Activated naive CD8-positive, alpha-beta T cell treated with anti-CD3 and anti-CD28 coated beads, Interleukin-2, amount 10 ng/mL, durations not matched to agents 7 days and 5 days (primary cell): ENCODE results near the gene FAM8A1. TPM values are rescaled to one million over a fixed set of nuclear protein-coding genes. Genes with fewer than 3 reads are reported as not detected.
"Not testable (repeated sequence)": the region's sequence is repeated elsewhere in the genome, so short reads cannot be mapped to it uniquely, and the experiment has no call there.

Experiments
- ATAC-seq: fragments of 150-1000 bp; cut with Tn5 transposase; one replicate; pipeline ENCODE4 v1.10.0; 2021; ENCODE audit warnings: low read depth, moderate library complexity
- POLR2A ChIA-PET: fragments of 350-600 bp; sonication (Branson Sonifier 250); formaldehyde crosslinking; loops from one replicate; lab custom pipeline; 2021; ENCODE audit warnings: antibody characterized with exemption; lab: Charles Lee
- DNase-seq: peaks from one replicate; pipeline ENCODE4 v3.0.0; 2021
- H3K27ac Mint-ChIP-seq: one replicate; pipeline ENCODE4 v1.8.0; 2022; ENCODE audit warnings: mild to moderate bottlenecking, mixed read lengths
- H3K27me3 Mint-ChIP-seq: one replicate; pipeline ENCODE4 v1.8.0; 2022; ENCODE audit warnings: mild to moderate bottlenecking, moderate library complexity, mixed read lengths
- H3K36me3 Mint-ChIP-seq: one replicate; pipeline ENCODE4 v1.8.0; 2021; ENCODE audit warnings: mild to moderate bottlenecking, mixed read lengths
- H3K4me1 Mint-ChIP-seq: one replicate; pipeline ENCODE4 v1.8.0; 2021; ENCODE audit warnings: mixed read lengths
- H3K4me3 Mint-ChIP-seq: one replicate; pipeline ENCODE4 v1.8.0; 2022; ENCODE audit warnings: mild to moderate bottlenecking, moderate library complexity, mixed read lengths
- H3K9me3 Mint-ChIP-seq: one replicate; pipeline ENCODE4 v1.8.0; 2021; ENCODE audit warnings: mixed read lengths
- total RNA-seq, 2 experiments: library from RNA; stranded (reverse); gene quantifications; one replicate each; pipeline ENCODE4 v1.2.3, GENCODE V29; 2021

Gene FAM8A1, protein sequence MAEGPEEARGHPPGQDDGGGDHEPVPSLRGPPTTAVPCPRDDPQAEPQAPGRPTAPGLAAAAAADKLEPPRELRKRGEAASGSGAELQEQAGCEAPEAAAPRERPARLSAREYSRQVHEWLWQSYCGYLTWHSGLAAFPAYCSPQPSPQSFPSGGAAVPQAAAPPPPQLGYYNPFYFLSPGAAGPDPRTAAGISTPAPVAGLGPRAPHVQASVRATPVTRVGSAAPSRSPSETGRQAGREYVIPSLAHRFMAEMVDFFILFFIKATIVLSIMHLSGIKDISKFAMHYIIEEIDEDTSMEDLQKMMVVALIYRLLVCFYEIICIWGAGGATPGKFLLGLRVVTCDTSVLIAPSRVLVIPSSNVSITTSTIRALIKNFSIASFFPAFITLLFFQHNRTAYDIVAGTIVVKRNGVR
- 10 to 100 TPM; 14.2 to 14.9 TPM for total RNA-seq

DNA sequence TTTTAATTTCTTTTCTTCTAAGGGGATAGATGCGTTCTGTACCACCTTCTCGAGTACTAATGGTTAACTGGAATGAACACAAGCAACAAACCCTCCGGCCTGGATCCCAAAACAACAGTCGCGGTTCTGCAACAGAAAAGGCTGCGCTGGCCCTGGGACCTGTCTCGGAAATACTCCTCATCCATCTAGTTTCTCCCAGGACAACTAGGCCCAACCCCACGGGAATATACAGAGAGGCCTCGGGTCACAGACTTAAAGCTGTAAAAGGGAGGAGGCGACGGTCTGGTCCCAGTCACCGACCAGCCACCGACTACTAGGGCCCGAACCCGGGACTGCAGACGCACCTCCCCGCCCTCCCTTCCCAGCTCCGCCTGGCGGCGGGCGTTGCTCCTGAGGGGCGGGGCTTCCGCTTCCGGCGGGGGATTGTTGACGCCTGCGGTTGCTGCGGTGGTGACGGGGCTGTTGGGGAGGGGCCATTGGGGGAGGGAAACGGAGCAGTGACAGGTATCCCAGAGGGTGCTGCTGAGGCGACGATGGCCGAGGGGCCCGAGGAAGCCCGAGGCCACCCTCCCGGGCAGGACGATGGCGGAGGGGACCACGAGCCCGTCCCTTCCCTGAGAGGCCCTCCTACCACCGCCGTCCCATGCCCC, at the start of gene FAM8A1:
FAM8A1 (plus strand) TSS at position 426 of the 650 bp plus-strand sequence; CDS start at position 534, 108 bp downstream.
- ATAC-seq, result peak; percentile 88
- H3K4me1 Mint-ChIP-seq, result peaks cover 24% of the 10 kb centered on the region
- peaks cover 16% of the 10 kb centered on the region for H3K36me3 Mint-ChIP-seq
- H3K4me3 Mint-ChIP-seq, result peak within 1 kb of the TSS; percentile 96
- no peaks in the 10 kb centered on the region for H3K9me3 Mint-ChIP-seq
- DNase-seq, result peak; percentile 97
- H3K27me3 Mint-ChIP-seq, result no peaks in the 10 kb centered on the region
- H3K27ac Mint-ChIP-seq, result peak within 1 kb of the TSS; percentile 95
- POLR2A ChIA-PET, result interaction anchor here (0.6 to 3.5 kb wide), 15 partner anchors 10 to 665 kb away, joined by 3 to 39 read pairs (median 4); partner anchors contain the start of genes DEK, NUP153 and TPMT

DNA sequence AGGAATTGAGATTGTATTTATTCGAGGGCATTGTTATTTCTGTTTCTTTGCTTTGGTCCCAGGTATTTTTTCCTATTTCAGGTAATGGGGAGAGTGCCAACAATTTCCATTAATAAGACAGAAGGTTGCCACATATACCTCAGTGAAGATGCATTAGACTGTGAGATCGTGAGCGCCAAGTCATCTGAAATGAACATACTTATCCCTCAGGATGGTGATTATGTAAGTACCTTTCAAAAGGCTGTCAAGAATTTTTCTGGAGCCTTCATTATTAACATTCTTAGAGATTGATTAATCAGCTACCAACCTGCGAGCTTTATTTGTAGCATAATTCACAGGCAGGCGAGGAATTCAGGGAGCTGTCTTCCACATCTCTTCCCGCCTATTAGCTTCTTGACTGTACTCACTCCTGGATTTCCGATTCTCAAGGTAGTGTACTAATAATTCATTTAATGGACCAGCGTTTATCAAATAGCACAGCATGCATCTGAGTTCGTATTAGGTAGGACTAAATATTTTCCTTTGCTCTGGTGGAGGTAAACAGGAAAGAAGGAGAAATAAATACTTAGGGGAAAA, 48.6 kb upstream of the FAM8A1 start:
- POLR2A ChIA-PET, result no interaction called here
- H3K36me3 Mint-ChIP-seq, result no peaks in the 10 kb centered on the region
- no peak overlapping the region for H3K4me3 Mint-ChIP-seq
- DNase-seq, result no peak
- no peaks in the 10 kb centered on the region for H3K4me1 Mint-ChIP-seq
- H3K27ac Mint-ChIP-seq, result no peak overlapping the region
- H3K27me3 Mint-ChIP-seq, result peaks cover 14% of the 10 kb centered on the region
- ATAC-seq, result no peak
- H3K9me3 Mint-ChIP-seq, result no peaks in the 10 kb centered on the region

DNA sequence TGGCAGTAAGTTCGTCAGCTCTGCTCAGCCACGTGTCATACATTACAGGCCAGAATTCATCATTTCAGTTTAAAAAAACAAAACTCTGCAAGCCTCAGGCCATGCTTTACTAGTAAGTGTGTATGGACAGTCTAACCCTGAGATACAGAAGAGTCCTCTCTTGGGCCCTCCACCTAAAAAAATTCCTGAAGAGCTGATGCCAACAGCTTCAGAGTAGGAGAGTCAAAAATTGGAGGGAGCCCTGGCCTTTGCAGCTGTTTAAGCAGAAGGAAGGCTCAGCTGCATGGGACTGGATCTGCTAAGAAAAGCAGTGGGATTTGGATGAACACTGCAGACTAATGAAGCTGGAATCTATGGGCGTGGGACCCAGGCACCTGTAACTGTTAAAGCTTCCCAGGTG, 47.2 kb upstream of the FAM8A1 start:
- Mint-ChIP-seq H3K4me3 (no peak overlapping the region), H3K27ac (no peak overlapping the region), H3K9me3 (no peaks in the 10 kb centered on the region), H3K36me3 (no peaks in the 10 kb centered on the region), H3K27me3 (peaks cover 14% of the 10 kb centered on the region), H3K4me1 (no peaks in the 10 kb centered on the region)
- POLR2A ChIA-PET, result no interaction called here
- DNase-seq, result no peak
- no peak for ATAC-seq

DNA sequence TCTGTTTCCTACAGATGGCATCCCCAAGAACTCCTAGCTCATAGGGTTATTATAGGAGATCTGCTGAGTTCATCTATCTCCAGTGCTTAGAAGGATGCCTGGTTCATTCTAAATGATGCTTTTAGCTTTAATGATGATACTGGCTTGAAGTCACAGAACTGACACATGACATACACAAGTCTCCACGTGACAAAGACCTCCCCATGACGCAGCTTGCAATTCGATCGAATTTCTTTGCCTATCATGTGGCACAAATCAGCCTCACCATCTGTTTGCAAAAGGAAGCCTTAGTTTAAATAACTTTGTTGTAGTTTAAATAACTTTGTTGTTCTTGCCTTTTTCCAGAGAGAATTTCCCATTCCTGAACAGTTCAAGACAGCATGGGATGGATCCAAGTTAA, 44.1 kb upstream of the FAM8A1 start:
- H3K36me3 Mint-ChIP-seq, result no peaks in the 10 kb centered on the region
- ATAC-seq (no peak), DNase-seq (no peak)
- H3K9me3 Mint-ChIP-seq, result no peaks in the 10 kb centered on the region
- no peaks in the 10 kb centered on the region for H3K4me1 Mint-ChIP-seq
- no peak overlapping the region for H3K4me3 Mint-ChIP-seq
- H3K27me3 Mint-ChIP-seq, result peaks cover 3% of the 10 kb centered on the region
- POLR2A ChIA-PET, result no interaction called here
- H3K27ac Mint-ChIP-seq, result no peak overlapping the region

DNA sequence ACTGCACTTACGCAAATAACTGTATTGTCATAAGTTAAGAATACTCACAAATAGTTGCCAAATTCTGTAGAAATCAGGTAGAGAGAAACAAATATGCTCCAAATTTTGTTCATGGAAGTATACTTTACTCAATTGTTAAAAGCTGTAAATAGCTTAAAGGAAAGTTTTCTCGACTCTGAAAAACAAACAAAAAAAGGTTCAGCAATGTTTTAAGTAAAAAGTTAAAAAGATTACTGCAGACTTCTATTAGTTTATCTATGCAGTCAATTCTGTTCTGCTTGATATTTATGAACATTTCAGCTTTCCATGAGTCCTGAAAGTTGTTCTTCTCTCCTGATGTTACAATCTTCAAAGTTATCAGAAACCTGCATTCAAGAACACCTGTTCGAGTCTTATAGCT, 37.5 kb upstream of the FAM8A1 start:
- POLR2A ChIA-PET, result no interaction called here
- Mint-ChIP-seq H3K4me3 (no peak overlapping the region), H3K9me3 (peaks cover 6% of the 10 kb centered on the region), H3K27ac (no peak overlapping the region), H3K36me3 (no peaks in the 10 kb centered on the region), H3K27me3 (no peaks in the 10 kb centered on the region), H3K4me1 (no peaks in the 10 kb centered on the region)
- DNase-seq, result no peak
- ATAC-seq, result no peak

DNA sequence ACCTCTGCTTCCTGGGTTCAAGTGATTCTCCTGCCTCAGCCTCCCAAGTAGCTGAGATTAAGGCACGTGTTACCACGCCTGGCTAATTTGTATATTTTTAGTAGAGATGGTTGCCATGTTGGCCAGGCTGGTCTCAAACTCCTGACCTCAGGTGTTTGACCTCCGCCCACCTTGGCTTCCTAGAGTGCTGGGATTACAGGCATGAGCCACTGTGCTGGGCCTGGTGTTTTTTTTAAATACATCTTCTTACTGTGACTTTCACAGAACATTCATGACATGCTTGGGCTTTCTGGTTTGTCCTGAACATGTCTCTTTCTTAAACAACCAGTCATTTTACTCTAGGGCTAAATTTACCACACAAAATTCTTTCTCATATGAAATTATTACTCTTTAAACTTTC, 34.7 kb upstream of the FAM8A1 start:
- no peak for ATAC-seq
- Mint-ChIP-seq H3K4me3 (no peak overlapping the region), H3K36me3 (no peaks in the 10 kb centered on the region), H3K27me3 (peaks cover 6% of the 10 kb centered on the region), H3K27ac (no peak overlapping the region), H3K9me3 (peaks cover 6% of the 10 kb centered on the region), H3K4me1 (no peaks in the 10 kb centered on the region)
- DNase-seq, result no peak
- POLR2A ChIA-PET, result no interaction called here

DNA sequence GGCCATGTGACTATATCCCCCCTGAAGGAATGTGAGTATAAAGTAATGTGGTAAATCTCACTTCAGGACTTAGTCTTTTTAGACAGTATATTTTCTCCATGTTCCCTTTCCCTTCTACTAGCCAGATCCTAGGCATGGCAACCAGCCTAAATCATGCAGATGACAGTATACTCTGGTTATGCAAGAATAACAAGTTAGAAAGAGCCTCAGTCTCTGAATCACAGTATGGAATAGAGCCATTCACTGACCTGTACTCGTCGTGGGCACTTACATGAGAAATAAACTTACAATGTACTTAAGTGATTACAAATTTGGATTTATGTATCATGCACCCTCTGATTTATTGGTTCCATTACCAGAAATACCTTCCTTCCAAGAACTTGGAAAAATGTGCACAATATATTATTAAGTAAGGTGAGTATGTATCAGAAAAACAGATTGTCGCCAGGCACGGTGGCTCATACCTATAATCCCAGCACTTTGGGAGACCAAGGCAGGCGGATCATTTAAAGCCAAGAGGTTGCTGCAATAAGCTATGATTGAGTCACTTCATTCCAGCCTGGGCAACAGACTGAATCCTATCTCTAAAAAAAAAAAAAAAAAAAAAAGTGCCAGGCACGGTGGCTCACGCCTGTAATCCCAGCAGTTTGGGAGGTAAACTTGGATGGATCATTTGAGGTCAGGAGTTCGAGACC, 25.1 kb upstream of the FAM8A1 start:
- Mint-ChIP-seq H3K9me3 (peaks cover 9% of the 10 kb centered on the region), H3K27ac (no peak overlapping the region), H3K36me3 (no peaks in the 10 kb centered on the region), H3K4me1 (no peaks in the 10 kb centered on the region), H3K27me3 (peaks cover 19% of the 10 kb centered on the region), H3K4me3 (no peak overlapping the region)
- POLR2A ChIA-PET, result no interaction called here
- DNase-seq, result no peak
- ATAC-seq, result no peak

DNA sequence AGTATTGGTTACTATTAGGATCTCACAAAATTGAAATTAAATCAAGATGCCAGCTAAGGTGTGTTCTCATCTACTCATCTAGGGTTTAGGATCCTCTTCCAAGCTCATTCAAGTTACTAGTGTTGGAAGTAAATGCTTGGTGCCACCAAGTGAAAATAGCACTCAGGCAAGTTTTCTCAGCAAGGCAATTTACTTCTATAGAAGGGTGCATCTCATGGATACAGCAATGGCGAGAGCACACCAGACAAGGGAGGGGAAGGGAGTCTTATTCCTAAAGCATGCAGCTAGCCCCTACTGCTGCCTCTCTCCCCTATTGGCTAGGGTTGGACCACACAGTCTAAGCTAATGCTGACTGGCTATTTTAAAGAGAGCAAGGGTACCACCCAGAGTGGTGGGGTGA, 23.0 kb upstream of the FAM8A1 start:
- Mint-ChIP-seq H3K4me3 (no peak overlapping the region), H3K4me1 (no peaks in the 10 kb centered on the region), H3K9me3 (peaks cover 9% of the 10 kb centered on the region), H3K27me3 (peaks cover 23% of the 10 kb centered on the region), H3K27ac (no peak overlapping the region), H3K36me3 (no peaks in the 10 kb centered on the region)
- DNase-seq (no peak), ATAC-seq (no peak)
- POLR2A ChIA-PET, result no interaction called here

DNA sequence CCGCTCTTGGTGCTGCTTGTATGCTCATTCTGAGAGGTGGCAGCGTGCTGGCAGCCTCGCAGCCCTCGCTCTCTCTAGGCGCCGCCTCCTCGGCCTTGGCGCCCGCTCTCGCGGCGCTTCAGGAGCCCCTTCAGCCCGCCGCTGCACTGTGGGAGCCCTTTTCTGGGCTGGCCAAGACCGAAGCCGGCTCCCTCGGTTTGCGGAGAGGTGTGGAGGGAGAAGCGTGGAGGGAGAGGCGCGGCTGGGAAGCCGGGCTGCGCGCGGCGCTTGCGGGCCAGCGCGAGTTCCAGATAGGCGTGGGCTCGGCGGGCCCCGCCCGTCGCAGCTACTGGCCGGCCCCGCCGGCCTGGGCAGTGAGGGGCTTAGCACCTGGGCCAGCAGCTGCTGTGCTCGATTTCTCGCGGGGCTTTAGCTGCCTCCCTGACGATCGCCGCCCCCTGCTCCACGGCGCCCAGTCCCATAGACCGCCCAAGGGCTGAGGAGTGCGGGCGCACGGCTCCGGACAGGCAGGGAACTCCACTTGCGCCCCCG, 19.5 kb upstream of the FAM8A1 start:
- Mint-ChIP-seq H3K4me1 (peaks cover 5% of the 10 kb centered on the region), H3K36me3 (no peaks in the 10 kb centered on the region), H3K9me3 (peaks cover 9% of the 10 kb centered on the region), H3K27ac (no peak overlapping the region), H3K27me3 (peaks cover 21% of the 10 kb centered on the region), H3K4me3 (peak overlapping the region; percentile 68)
- ATAC-seq (peak; percentile 72), DNase-seq (peak; percentile 41)
- POLR2A ChIA-PET, result no interaction called here

DNA sequence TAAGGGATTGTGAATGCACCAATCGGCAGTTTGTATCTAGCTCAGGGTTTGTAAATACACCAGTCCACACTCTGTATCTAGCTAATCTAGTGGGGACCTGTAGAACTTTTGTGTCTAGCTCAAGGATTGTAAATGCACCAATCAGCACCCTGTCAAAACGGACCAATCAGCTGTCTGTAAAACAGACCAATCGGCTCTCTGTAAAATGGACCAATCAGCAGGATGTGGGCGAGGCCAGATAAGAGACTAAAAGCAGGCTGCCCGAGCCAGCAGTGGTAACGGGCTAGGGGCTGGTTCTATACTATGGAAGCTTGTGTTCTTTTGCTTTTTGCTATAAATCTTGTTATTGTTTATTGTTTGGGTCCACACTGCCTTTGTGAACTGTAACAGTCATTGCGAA, 18.8 kb upstream of the FAM8A1 start:
- Mint-ChIP-seq H3K27me3 (peaks cover 21% of the 10 kb centered on the region), H3K4me3 (peak overlapping the region; percentile 8)
- H3K36me3 Mint-ChIP-seq, POLR2A ChIA-PET, DNase-seq, ATAC-seq, H3K9me3 Mint-ChIP-seq, H3K27ac Mint-ChIP-seq, H3K4me1 Mint-ChIP-seq: not testable (repeated sequence)

DNA sequence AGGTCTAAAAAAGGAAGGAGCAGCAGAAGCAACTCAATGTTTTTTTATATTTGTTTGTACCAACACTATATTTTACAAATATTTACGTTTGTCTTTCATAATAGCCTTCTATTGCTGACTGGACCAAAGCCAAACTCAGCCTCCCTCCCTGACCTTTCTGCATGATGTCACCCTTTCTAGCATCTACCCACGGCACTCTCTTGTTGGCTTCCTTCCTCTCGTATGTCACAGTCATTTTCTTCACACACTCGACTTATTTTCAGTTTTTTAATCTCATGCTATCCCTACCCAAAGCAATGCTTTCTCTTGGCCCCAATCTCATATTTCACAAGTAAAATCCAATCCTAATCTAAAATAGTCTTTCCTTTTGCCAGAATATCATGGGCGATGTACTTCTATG, 16.3 kb upstream of the FAM8A1 start:
- Mint-ChIP-seq H3K27me3 (peaks cover 11% of the 10 kb centered on the region), H3K4me3 (no peak overlapping the region), H3K36me3 (no peaks in the 10 kb centered on the region), H3K9me3 (no peaks in the 10 kb centered on the region), H3K27ac (no peak overlapping the region), H3K4me1 (peaks cover 5% of the 10 kb centered on the region)
- no peak for DNase-seq
- POLR2A ChIA-PET, result interaction anchor here (0.6 kb wide), 1 partner anchor 119 kb away, joined by 5 read pairs; no protein-coding TSS in a partner anchor
- no peak for ATAC-seq

DNA sequence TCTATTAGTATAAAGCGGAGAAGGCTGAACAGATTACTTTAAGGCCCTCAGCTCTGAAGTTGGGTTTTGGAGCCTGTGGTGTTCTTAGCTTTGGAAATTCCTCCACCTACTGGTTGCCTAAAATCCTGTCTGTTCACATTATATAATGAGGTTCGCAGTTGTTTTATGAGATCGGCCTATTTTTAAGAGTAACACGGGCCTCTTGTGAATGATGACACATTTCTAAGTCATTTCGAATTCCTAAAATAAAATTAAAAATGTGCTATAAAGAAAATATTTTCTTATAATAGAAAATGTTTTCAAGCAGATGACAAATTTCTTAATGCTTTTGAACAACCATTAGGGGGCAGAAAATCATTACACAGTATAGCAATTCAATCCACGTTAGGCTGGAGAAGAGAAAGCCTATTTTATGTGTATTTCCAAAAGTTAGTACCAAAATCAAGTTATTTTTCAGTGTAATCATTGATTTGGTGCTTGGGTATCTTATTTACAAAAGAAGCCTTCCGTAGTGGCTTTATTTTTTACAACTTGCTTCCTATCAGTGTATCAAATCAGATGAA, 15.8 kb upstream of the FAM8A1 start:
- Mint-ChIP-seq H3K27ac (no peak overlapping the region), H3K36me3 (no peaks in the 10 kb centered on the region), H3K4me1 (peaks cover 7% of the 10 kb centered on the region), H3K9me3 (no peaks in the 10 kb centered on the region), H3K4me3 (no peak overlapping the region), H3K27me3 (peaks cover 9% of the 10 kb centered on the region)
- DNase-seq (no peak), ATAC-seq (peak; percentile 56)
- POLR2A ChIA-PET, result interaction anchor here (0.6 kb wide), 1 partner anchor 119 kb away, joined by 5 read pairs; no protein-coding TSS in a partner anchor
